ENCODE data around the gene USP19.

The USP19 gene, protein sequence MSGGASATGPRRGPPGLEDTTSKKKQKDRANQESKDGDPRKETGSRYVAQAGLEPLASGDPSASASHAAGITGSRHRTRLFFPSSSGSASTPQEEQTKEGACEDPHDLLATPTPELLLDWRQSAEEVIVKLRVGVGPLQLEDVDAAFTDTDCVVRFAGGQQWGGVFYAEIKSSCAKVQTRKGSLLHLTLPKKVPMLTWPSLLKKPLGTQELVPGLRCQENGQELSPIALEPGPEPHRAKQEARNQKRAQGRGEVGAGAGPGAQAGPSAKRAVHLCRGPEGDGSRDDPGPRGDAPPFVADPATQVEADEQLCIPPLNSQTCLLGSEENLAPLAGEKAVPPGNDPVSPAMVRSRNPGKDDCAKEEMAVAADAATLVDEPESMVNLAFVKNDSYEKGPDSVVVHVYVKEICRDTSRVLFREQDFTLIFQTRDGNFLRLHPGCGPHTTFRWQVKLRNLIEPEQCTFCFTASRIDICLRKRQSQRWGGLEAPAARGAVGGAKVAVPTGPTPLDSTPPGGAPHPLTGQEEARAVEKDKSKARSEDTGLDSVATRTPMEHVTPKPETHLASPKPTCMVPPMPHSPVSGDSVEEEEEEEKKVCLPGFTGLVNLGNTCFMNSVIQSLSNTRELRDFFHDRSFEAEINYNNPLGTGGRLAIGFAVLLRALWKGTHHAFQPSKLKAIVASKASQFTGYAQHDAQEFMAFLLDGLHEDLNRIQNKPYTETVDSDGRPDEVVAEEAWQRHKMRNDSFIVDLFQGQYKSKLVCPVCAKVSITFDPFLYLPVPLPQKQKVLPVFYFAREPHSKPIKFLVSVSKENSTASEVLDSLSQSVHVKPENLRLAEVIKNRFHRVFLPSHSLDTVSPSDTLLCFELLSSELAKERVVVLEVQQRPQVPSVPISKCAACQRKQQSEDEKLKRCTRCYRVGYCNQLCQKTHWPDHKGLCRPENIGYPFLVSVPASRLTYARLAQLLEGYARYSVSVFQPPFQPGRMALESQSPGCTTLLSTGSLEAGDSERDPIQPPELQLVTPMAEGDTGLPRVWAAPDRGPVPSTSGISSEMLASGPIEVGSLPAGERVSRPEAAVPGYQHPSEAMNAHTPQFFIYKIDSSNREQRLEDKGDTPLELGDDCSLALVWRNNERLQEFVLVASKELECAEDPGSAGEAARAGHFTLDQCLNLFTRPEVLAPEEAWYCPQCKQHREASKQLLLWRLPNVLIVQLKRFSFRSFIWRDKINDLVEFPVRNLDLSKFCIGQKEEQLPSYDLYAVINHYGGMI (N-terminal part only)

DNA sequence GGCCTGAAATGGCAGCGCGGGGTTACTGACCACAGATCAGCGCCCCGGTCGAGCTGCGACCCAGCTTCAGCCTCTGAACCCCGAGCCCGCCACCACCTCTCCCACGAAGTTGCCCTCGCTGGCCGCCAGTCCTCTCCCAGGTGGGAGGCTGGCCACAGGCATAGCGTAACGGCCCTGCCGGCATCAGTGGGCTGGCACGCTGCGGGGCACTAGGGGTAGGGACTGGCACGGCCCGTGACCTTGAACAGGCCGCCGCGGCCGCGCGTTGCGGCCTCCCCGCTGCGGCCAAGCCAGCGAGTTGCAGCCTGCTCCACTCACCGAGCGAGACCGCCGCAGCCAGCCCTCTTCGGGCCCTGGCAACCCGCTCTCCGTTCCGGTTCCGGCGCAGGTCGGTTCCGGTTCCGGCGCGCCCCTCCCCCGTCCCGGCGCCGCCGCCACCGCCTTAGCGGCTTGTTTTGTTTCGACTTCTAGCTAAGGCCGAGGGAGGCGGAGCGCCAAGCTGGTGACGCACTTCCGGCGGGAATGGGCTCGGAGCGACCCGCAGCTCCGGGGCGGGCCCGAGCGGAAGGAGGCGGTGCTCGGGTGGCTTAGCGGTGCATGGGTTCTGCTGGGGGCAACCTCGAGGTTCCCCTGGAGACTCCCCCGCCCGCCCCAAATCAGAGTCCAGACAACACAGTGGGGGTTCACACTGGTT lies at the start of gene USP19:
Gene USP19 (minus strand): TSS at position 386 of the 694 bp plus-strand sequence. CDS start 1,678 bp downstream, outside the sequence.
- peak; percentile 96 for DNase-seq

DNA sequence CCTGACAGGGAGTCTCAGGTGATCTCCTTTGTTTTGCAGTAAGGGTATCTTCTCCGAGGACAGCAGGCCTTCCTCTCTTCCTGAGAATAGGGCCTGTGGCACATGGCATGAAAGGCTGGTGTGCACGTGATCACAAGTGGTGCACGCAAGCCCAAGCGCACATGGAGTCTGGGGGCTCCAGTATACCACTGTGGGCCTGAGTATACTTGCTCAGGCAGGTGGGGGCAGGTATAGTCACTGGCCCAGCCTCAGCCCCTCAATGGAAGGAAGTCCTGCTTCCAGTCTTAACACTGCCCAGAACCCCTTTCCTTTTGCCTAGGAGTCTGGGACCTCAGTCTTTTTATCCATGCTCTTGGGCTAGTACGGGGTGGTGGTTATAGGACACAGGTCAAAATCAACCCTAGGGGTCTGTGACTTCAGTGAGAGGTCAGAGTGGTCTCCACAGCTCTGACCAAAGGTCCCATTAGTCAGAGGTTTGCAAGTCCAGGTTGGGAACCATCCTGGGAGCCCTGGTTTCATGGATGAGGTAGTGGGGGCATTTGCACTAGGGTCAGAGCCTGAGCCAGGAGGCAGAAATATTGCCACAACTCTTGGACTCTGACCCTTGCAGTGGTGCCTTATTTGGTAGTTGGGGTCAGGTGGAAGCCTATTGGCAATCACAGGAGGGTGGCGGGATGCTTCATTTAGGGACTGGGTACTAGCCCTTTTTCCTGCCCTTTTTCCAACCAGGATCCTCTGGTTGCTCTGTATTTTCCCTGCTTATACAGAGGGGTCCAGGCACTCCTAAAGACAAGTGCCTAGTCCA lies 46.3 kb upstream of the USP19 start:
- DNase-seq, result no peak

DNA sequence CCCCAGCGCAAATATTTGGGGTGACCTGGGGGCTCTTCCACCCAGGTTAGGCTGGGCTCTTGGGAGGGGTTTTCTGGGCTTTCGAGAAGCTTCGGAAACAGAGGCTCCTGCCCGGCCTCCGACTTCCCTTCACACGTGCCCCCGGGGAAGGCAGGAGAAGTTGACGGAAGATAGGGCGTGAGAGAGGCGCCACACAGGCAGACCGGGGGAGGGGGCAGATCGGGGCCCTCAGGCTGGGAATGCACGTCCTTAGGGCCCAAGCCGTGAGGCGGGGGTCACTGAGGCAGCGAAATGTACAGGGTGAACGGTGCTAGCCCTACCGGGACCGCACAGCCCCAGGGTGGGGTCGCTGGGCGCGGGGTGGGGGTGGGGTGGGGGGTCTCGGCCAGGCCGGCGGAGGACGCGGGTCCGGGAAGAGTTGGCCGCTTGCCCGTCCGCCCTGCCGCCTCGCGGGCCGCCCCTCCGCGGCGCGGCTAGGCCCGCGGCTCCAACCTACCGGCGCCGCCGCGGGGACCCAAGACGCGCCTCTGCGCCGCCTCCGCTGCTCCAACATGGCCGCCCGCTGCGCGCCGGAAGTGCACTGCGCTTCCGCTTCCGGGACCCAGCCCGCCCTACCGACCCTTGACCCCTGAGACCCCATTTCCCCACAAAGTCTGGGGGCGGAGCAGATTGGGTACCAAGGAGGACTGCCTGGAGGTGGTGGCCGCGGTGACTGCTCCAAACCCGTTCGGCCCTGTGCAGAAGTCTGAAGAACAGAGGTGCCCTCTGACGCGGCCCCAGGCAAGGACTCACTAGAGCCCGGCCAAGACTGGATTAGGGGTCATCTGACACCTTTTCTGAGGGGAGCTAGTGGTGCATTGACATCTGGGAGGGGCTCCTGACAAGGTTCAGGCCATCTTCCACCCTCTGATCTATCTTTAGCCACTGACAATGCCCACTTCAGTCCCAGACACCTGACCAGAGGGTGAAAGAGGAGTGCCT lies 45.4 kb upstream of the USP19 start, which contains the start of gene CCDC71:
Gene CCDC71 (minus strand): TSS at position 561 of the 981 bp plus-strand sequence. CDS start 2,123 bp downstream, outside the sequence.
- peak; percentile 82 to 83 for DNase-seq

GRCh38 chr3:49164983-49165720 lies 44.5 kb upstream of the USP19 start:
- DNase-seq, result no peak

DNA sequence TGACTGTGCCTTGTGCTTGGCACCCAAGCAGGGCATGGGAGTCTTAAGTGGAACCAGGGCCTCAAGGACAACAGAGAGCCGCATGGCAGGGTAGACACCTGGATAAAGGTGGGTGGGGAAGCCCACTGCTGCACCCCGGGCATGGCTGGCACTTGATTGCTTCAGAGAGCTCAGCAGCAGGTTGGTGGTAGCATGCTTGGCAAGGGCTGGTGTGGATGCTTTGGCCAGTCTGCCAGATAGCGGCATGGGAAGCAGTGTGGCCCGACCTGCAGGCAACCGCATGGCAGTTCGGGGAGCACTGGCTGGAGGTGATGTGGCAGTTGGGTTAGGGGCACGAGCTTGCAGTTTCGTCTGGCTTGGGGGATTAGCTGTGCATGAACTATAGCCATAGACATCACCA lies 43.0 kb upstream of the USP19 start:
- DNase-seq, result no peak

DNA sequence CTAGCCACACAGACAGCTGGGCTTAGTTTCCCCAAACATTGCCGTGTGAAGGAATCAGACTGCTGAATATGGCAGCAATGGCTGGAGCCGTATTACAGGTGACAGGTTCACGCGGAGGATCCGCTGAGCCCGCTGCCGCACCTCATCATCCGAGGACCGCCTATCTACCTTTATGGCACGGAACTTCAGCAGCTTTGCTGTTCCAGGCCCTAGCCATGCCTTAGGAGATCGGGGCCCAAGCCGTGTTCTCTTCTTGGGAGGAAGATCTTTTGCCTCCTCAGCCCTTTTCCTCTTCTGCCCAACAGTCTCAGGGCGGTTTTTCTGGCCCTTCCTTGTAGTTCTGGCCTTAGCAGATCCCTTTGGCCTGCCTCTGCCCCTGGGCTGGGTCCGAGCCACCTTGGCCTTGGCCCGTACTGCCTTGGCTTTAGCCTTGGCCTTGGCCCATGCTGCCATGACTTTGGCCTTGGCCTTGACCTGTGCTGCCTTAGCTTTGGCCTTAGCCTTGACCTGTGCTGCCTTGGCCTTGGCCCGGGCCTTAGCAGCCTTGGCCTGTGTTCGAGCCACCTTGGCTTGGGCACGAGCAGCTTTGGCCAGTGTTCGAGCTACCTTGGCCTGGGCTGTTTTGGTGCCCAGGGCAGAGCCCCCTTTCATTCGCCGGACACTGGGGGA lies 42.3 kb upstream of the USP19 start:
- DNase-seq, result no peak

DNA sequence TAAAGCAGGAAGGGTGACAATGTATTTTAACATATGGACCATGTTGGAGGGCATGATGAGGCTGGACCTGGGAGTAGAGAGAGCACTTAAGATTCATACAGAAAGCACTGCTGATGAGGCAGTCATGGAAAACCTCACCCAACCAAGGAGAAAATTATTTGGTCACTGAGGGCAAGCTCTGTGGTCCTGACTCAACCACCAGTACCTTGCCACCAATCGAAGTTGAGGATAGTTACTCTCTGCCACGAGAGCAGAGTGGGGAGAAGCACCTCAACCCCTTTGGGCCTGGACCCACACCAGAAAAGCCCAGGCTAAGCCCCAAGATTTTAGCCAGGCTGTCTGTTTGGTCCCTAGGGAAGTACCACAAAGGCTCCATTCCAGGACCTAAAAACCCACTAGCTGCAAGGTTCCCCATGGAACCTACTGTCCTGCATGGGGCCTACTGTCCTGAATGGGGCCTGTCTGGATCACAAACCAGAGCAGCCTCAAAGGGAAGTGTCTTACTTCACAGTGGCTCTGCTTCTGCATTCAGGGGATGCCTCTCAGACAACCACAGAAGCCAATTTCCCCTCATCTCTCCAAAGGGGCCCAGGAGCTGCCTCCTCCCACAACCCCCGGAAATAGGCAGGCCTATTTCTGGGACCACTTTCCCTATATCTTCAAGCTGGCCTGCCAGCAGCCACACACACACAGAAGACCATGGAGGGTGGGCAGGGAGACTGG lies 41.3 kb upstream of the USP19 start:
- no peak for DNase-seq

DNA sequence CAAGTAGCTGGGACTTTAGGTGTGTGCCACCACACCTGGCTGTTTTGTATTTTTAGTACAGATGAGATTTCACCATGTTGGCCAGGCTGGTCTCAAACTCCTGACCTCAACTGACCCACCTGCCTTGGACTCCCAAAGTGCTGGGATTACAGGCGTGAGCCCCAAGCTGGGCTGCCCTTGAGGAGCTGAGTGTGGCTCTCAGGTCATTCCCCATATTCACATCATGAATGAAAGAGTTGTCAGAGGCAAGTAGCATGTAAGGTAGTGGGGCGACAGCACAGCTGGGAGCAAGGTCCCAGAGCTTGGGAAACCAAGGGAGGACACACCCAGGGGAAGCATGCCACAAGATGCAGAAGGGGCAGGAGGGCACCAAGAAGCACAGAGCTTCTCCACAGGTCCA lies 40.6 kb upstream of the USP19 start:
- DNase-seq, result no peak

GRCh38 chr3:49158792-49159191 lies 38.2 kb upstream of the USP19 start:
- DNase-seq, result no peak

DNA sequence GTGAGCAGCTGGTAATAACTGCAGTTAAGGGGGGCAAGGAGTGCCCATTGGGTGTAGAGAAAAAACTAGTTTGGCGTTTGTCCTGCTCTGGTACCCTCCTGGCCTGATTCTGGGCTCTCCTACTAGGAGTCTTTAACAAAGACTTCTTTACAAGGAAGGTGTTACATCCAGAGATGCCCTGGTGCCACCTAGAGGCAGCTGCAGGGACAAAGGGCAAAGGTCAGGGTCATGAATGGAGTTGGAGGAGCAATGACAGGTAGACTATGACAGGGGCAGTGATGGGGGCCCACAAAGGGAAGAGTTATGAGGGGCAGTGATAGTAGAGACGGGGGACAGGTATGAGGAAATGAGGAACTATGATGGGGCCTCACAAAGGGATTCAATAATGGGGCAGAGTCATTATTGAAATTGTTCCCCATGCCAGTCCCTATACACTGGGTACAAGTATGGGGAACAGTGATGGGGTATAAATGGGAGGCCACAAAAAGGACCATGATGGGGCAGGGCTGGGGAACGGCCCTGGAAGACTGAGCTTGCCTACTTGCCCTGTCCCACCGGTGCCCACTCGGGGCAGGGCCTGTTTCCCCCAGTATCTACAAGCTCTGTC lies 37.6 kb upstream of the USP19 start:
- peak; percentile 70 to 74 for DNase-seq

DNA sequence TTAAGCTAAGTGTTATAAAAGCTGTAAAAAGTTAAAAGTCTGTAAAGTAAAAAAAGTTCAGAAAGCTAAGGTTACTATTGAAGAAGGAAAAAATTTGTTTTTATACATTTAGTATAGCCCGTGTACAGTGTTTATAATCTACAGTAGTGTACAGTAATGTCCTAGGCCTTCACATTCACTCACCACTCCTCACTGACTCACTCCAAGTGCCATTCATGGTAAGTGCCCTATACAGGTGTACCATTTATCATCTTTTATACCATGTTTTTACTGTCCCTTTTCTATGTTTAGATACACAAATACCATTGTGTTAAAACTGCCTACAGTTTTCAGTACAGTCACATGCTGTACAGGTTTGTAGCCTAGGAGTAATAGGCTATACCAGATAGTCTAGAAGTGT lies 36.7 kb upstream of the USP19 start:
- DNase-seq, result no peak

DNA sequence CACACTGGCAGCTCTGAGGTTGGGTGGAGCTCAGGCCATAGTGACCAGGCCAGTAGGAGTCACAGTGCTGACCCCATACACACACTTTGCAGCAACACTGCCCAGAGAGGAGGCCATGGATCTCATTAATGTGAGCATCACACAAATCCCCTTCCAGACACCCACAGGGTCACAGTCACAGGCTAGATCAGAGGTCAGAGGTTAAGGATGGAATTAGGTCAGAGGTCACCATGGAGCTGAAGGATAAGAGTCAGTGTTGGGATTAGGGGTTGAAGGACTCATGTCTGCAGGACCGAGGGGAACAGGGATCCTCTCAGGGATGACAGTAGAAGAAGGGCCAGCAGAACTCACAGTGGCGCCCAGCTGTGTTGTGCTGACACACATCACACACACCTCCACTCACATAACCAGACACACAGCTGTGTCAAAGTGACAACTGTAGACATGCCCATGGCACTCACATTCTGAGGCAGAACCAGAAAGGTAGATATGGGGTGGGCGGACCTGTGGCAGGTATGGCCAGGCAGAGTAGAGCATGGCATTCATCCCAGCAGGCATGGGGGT lies 32.8 kb upstream of the USP19 start:
- no peak for DNase-seq

DNA sequence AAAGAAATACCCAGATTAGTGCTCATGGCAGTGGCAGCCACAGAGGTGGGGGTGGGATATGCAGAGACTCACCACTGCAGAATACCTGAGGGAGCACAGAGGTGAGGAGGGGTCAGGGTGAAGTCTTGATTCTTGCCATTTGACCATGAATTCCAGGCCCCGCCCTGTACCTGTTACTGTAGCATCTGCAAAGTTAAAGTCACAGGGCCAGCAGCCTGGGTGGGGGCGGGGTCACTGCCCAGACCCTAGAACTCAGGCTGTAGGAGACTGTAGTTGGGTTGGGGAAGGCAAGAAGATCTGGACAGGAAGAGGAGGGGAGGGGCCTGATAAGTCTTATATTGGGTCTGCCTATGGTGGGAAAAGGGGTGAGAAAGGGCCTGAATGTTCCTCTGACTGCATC lies 31.0 kb upstream of the USP19 start:
- DNase-seq, result no peak

GRCh38 chr3:49148159-49148558 lies 27.5 kb upstream of the USP19 start:
- DNase-seq, result no peak

- DNase-seq, result no peak
Measured at GRCh38 chr3:49140080-49140479, 19.5 kb upstream of the USP19 start.

DNA sequence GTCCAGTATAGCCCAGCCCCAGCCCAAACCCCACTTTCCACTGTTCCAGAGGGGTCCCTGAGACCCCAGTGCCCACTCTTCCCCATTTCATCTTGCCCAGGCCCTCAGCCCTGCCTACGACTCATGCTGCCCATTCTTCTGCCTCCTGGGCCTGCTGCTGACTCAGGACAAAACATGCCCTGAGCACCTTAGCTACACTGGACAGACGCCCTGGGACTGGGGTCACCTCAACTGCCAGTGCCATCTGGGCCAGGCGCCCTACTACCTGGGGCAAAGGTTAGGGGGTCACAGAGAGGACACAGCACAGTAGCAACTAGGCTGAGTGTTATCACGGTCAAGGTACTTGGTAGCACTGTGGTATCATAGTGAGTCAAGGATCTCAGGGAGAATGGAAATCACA lies 14.9 kb upstream of the USP19 start:
- DNase-seq, result no peak

Measured in CD4-positive, alpha-beta T cell treated with Interleukin-4 for 1 hour (primary cell).